ENCODE data around the gene ZC3HAV1. TPM values are rescaled to one million over a fixed set of nuclear protein-coding genes. Genes with fewer than 3 reads are reported as not detected.
"Not testable (repeated sequence)": the region's sequence is repeated elsewhere in the genome, so short reads cannot be mapped to it uniquely, and the experiment has no call there.

The ZC3HAV1 gene
- total and polyA plus RNA-seq, 5 donors from 2014 or later = 122 to 220 (median 154) TPM

- no peak for ATAC-seq (ENCODE audit: low read depth in 2 of 2)
- Histone ChIP-seq H3K9me3 (ENCODE audit: control insufficient read depth in 2 of 2, low read length in 2 of 2) (no peaks in the 10 kb centered on the region), H3K36me3 (ENCODE audit: control insufficient read depth, insufficient read depth, low read length) (peaks cover 31% of the 10 kb centered on the region), H3K27me3 (ENCODE audit: control insufficient read depth, insufficient read depth, low read length) (no peaks in the 10 kb centered on the region), H3K4me3 (ENCODE audit: low read depth, low read length) (peak overlapping the region; percentile 90), H3K4me1 (ENCODE audit: control insufficient read depth, insufficient read depth, low read length, poor library complexity, severe bottlenecking) (peaks cover 98% of the 10 kb centered on the region), H3K27ac (ENCODE audit: insufficient read depth, low read length, poor library complexity, severe bottlenecking) (peak overlapping the region; percentile 92)
- Mint-ChIP-seq H3K4me1 (peaks cover 14 to 95% (median 68%) of the 10 kb centered on the region in 4 donors), H3K27ac (peak overlapping the region; percentile 90 to 95 (median 94)), H3K4me3 (peak overlapping the region; percentile 88 to 97 (median 90)), H3K27me3 (no peaks in the 10 kb centered on the region), H3K9me3 (peaks cover 0 to 2% (median 0%) of the 10 kb centered on the region in 7 donors), H3K36me3 (peaks cover 37% of the 10 kb centered on the region)
- no peak for DNase-seq
These were observed 15.5 kb downstream of the ZC3HAV1 start for GRCh38 chr7:139094030-139094429.

- Mint-ChIP-seq H3K36me3 (peaks cover 35% of the 10 kb centered on the region), H3K4me1 (peaks cover 15 to 94% (median 67%) of the 10 kb centered on the region in 4 donors), H3K27ac (peak overlapping the region; percentile 90 to 95 (median 94)), H3K4me3 (peak overlapping the region; percentile 88 to 97 (median 90))
- H3K27me3 ChIP-seq (ENCODE audit: control insufficient read depth, insufficient read depth, low read length); H3K9me3 Mint-ChIP-seq; H3K9me3 ChIP-seq (ENCODE audit: control insufficient read depth in 2 of 2, low read length in 2 of 2); H3K27me3 Mint-ChIP-seq; ATAC-seq (ENCODE audit: low read depth in 2 of 2); DNase-seq: not testable (repeated sequence)
- Histone ChIP-seq H3K4me1 (ENCODE audit: control insufficient read depth, insufficient read depth, low read length, poor library complexity, severe bottlenecking) (peaks cover 94% of the 10 kb centered on the region), H3K4me3 (ENCODE audit: low read depth, low read length) (peak overlapping the region; percentile 90), H3K36me3 (ENCODE audit: control insufficient read depth, insufficient read depth, low read length) (peaks cover 30% of the 10 kb centered on the region), H3K27ac (ENCODE audit: insufficient read depth, low read length, poor library complexity, severe bottlenecking) (peak overlapping the region; percentile 92)
These were observed 16.0 kb downstream of the ZC3HAV1 start for GRCh38 chr7:139093512-139093911.

DNA sequence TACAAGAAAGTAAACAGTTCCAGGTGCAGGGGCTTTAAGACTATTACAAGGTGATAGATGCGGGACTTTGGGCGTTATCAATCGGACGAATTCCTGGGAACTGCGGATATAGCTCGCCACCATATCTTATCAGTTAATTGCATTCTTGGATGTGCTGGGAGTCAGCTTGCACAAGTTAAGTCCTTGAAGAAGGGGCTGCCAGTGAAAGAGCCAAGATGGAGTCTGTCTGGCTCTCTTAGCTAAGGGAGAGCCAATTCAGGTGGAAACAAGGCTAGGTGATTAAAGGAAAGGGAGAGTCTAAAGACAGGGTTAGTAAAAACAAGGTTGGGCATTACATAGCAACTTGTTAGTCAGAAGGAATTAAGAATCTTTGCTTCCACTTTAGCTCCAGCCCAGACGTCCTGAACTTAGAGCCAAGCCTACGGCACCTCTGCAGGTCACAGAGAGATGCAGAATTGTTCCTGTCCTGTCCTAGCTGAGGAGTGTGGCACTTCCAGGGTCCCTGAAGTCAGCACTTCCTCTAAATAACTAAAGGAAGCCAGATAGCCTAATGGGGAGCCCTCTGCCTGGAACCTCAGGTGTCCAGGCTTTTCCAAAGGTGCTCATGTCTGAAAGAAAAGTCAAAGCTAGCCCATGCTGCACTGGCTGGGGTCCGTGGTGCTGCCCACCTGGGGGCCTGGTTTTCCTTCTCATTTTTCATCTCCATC lies 17.3 kb downstream of the ZC3HAV1 start:
- H3K4me1 ChIP-seq (ENCODE audit: control insufficient read depth, insufficient read depth, low read length, poor library complexity, severe bottlenecking) = peaks cover 91% of the 10 kb centered on the region
- Mint-ChIP-seq H3K36me3 (peaks cover 46% of the 10 kb centered on the region), H3K4me1 (peaks cover 22 to 95% (median 73%) of the 10 kb centered on the region in 4 donors), H3K4me3 (peak overlapping the region; percentile 88 to 97 (median 90)), H3K27ac (peak overlapping the region; percentile 90 to 95 (median 94)), H3K27me3 (no peaks in the 10 kb centered on the region), H3K9me3 (peaks cover 0 to 2% (median 0%) of the 10 kb centered on the region in 7 donors)
- no peak for DNase-seq
- H3K27ac ChIP-seq (ENCODE audit: insufficient read depth, low read length, poor library complexity, severe bottlenecking) = peak overlapping the region; percentile 74
- peak overlapping the region; percentile 55 for H3K4me3 ChIP-seq (ENCODE audit: low read depth, low read length)
- peaks cover 32% of the 10 kb centered on the region for H3K36me3 ChIP-seq (ENCODE audit: control insufficient read depth, insufficient read depth, low read length)
- no peaks in the 10 kb centered on the region for H3K27me3 ChIP-seq (ENCODE audit: control insufficient read depth, insufficient read depth, low read length)
- ATAC-seq (ENCODE audit: low read depth in 2 of 2) = no peak
- H3K9me3 ChIP-seq (ENCODE audit: control insufficient read depth in 2 of 2, low read length in 2 of 2) = no peaks in the 10 kb centered on the region

- no peaks in the 10 kb centered on the region for H3K27me3 ChIP-seq (ENCODE audit: control insufficient read depth, insufficient read depth, low read length)
- peak overlapping the region; percentile 68 for H3K4me3 ChIP-seq (ENCODE audit: low read depth, low read length)
- peaks cover 26 to 96% (median 76%) of the 10 kb centered on the region in 4 donors for H3K4me1 Mint-ChIP-seq
- peak overlapping the region; percentile 90 to 95 (median 94) for H3K27ac Mint-ChIP-seq
- DNase-seq = no peak
- H3K4me3 Mint-ChIP-seq = peak overlapping the region; percentile 88 to 97 (median 90)
- H3K36me3 Mint-ChIP-seq = peaks cover 52% of the 10 kb centered on the region
- H3K36me3 ChIP-seq (ENCODE audit: control insufficient read depth, insufficient read depth, low read length) = peaks cover 36% of the 10 kb centered on the region
- H3K27ac ChIP-seq (ENCODE audit: insufficient read depth, low read length, poor library complexity, severe bottlenecking) = peak overlapping the region; percentile 74
- ATAC-seq (ENCODE audit: low read depth in 2 of 2) = no peak
- no peaks in the 10 kb centered on the region for H3K9me3 ChIP-seq (ENCODE audit: control insufficient read depth in 2 of 2, low read length in 2 of 2)
- peaks cover 85% of the 10 kb centered on the region for H3K4me1 ChIP-seq (ENCODE audit: control insufficient read depth, insufficient read depth, low read length, poor library complexity, severe bottlenecking)
- no peaks in the 10 kb centered on the region for H3K27me3 Mint-ChIP-seq
- peaks cover 0 to 2% (median 1%) of the 10 kb centered on the region in 7 donors for H3K9me3 Mint-ChIP-seq
These were observed 17.9 kb downstream of the ZC3HAV1 start for GRCh38 chr7:139091677-139091996.

- Mint-ChIP-seq H3K36me3 (peaks cover 68% of the 10 kb centered on the region), H3K9me3 (peaks cover 0 to 3% (median 1%) of the 10 kb centered on the region in 7 donors), H3K27ac (peak overlapping the region; percentile 66 to 91 (median 81)), H3K4me1 (peaks cover 37 to 96% (median 76%) of the 10 kb centered on the region in 4 donors), H3K27me3 (no peaks in the 10 kb centered on the region), H3K4me3 (peak overlapping the region in 3 of 4 donors; percentile 62 to 79 (median 77))
- no peak overlapping the region for H3K27ac ChIP-seq (ENCODE audit: insufficient read depth, low read length, poor library complexity, severe bottlenecking)
- H3K9me3 ChIP-seq (ENCODE audit: control insufficient read depth in 2 of 2, low read length in 2 of 2) = no peaks in the 10 kb centered on the region
- DNase-seq (no peak), ATAC-seq (ENCODE audit: low read depth in 2 of 2) (no peak)
- H3K27me3 ChIP-seq (ENCODE audit: control insufficient read depth, insufficient read depth, low read length) = no peaks in the 10 kb centered on the region
- peak overlapping the region; percentile 41 for H3K4me3 ChIP-seq (ENCODE audit: low read depth, low read length)
- H3K4me1 ChIP-seq (ENCODE audit: control insufficient read depth, insufficient read depth, low read length, poor library complexity, severe bottlenecking) = peaks cover 85% of the 10 kb centered on the region
- H3K36me3 ChIP-seq (ENCODE audit: control insufficient read depth, insufficient read depth, low read length) = peaks cover 59% of the 10 kb centered on the region
These were observed 20.4 kb downstream of the ZC3HAV1 start for GRCh38 chr7:139089118-139089517.

DNA sequence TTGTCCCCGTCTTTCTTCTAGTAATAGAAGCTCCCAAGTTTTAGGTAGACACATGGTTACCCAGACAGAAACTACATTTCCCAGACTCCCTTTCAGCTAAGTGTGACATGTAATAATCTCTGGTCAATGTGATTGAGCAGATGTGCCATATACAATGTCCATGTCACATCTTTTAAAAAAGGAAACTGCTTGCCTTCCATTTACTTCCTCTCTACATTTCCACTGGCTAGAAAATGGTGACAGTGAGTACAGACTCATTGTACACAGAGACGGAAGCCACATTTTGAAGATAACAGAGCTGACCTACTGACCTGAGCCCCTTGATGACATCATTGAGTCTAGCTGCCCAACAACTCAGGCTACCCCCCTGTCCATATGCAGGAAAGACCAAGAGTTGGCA lies 21.3 kb downstream of the ZC3HAV1 start:
- peak overlapping the region; percentile 51 for H3K27ac ChIP-seq (ENCODE audit: insufficient read depth, low read length, poor library complexity, severe bottlenecking)
- ATAC-seq (ENCODE audit: low read depth in 2 of 2) (no peak), DNase-seq (no peak)
- no peaks in the 10 kb centered on the region for H3K9me3 ChIP-seq (ENCODE audit: control insufficient read depth in 2 of 2, low read length in 2 of 2)
- H3K36me3 Mint-ChIP-seq = peaks cover 68% of the 10 kb centered on the region
- peaks cover 84% of the 10 kb centered on the region for H3K4me1 ChIP-seq (ENCODE audit: control insufficient read depth, insufficient read depth, low read length, poor library complexity, severe bottlenecking)
- H3K4me3 Mint-ChIP-seq = peak overlapping the region; percentile 23 to 76 (median 40)
- peaks cover 43 to 95% (median 74%) of the 10 kb centered on the region in 4 donors for H3K4me1 Mint-ChIP-seq
- no peaks in the 10 kb centered on the region for H3K27me3 ChIP-seq (ENCODE audit: control insufficient read depth, insufficient read depth, low read length)
- peak overlapping the region; percentile 4 for H3K4me3 ChIP-seq (ENCODE audit: low read depth, low read length)
- peaks cover 0 to 3% (median 1%) of the 10 kb centered on the region in 7 donors for H3K9me3 Mint-ChIP-seq
- no peaks in the 10 kb centered on the region for H3K27me3 Mint-ChIP-seq
- peak overlapping the region; percentile 64 to 81 (median 68) for H3K27ac Mint-ChIP-seq
- peaks cover 66% of the 10 kb centered on the region for H3K36me3 ChIP-seq (ENCODE audit: control insufficient read depth, insufficient read depth, low read length)

DNA sequence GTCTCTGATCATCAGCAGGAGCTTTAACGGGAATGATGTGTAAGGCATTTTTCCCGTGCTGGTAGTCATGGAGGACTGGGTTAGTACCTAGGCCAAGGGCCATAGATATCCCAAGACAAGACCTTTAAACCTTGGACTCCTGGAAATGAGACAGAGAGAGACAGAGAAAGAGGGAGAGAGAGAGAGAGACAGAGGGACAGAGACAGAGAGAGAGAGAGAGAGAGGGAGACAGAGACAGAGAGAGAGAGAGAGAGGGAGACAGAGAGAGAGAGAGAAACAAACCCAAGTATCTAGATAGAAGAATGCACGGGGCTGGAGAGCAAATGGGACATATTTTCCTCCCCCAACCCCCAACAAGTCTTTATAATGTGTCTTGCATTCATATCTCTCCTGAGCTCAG lies 22.3 kb downstream of the ZC3HAV1 start:
- peaks cover 77% of the 10 kb centered on the region for H3K36me3 ChIP-seq (ENCODE audit: control insufficient read depth, insufficient read depth, low read length)
- DNase-seq (no peak), ATAC-seq (ENCODE audit: low read depth in 2 of 2) (no peak)
- Mint-ChIP-seq H3K9me3 (peaks cover 0 to 3% (median 1%) of the 10 kb centered on the region in 7 donors), H3K27ac (peak overlapping the region in 2 of 3 donors; percentile 86 to 90), H3K4me1 (peaks cover 48 to 95% (median 71%) of the 10 kb centered on the region in 4 donors), H3K36me3 (peaks cover 72% of the 10 kb centered on the region), H3K27me3 (no peaks in the 10 kb centered on the region), H3K4me3 (peak overlapping the region in 2 of 4 donors; percentile 76 to 85)
- H3K27me3 ChIP-seq (ENCODE audit: control insufficient read depth, insufficient read depth, low read length) = no peaks in the 10 kb centered on the region
- no peaks in the 10 kb centered on the region for H3K9me3 ChIP-seq (ENCODE audit: control insufficient read depth in 2 of 2, low read length in 2 of 2)
- H3K4me3 ChIP-seq (ENCODE audit: low read depth, low read length) = no peak overlapping the region
- H3K27ac ChIP-seq (ENCODE audit: insufficient read depth, low read length, poor library complexity, severe bottlenecking) = peak overlapping the region; percentile 35
- peaks cover 81% of the 10 kb centered on the region for H3K4me1 ChIP-seq (ENCODE audit: control insufficient read depth, insufficient read depth, low read length, poor library complexity, severe bottlenecking)
